Tibial nerve (tissue), 4 donors: ENCODE measurements around the gene SMAP1. TPM values are rescaled to one million over a fixed set of nuclear protein-coding genes. Genes with fewer than 3 reads are reported as not detected.
"Not testable (repeated sequence)": the region's sequence is repeated elsewhere in the genome, so short reads cannot be mapped to it uniquely, and the experiment has no call there.

Experiments used
- DNase-seq, 2 donors: peaks; one replicate each; pipeline ENCODE4 v3.0.0-alpha.2; 2019; ENCODE audit warnings: low spot score in 2 of 2
- H3K27ac ChIP-seq, 4 donors: fragments of 200-600 bp; sonication (generic) in 3 of 4; one replicate each; pipeline ENCODE4 v1.5.1; 2017 to 2019; ENCODE audit warnings: mild to moderate bottlenecking in 1 of 4
- H3K27me3 ChIP-seq, 2 donors: fragments of 200-600 bp; sonication (generic) in 1 of 2; one replicate each; pipeline versions ENCODE4 v1.5.1 to v1.6.0; 2017 to 2019
- H3K36me3 ChIP-seq, 3 donors: fragments of 200-600 bp; sonication (generic); one replicate each; pipeline ENCODE4 v1.5.1; 2018 to 2019
- H3K4me1 ChIP-seq, 4 donors: fragments of 200-600 bp; sonication (generic) in 3 of 4; one replicate each; pipeline ENCODE4 v1.5.1; 2017 to 2019
- H3K4me3 ChIP-seq, 4 donors: fragments of 200-600 bp; sonication (generic) in 3 of 4; one replicate each; pipeline ENCODE4 v1.5.1; 2017 to 2019; ENCODE audit warnings: mild to moderate bottlenecking in 1 of 4, moderate library complexity in 1 of 4
- H3K9me3 ChIP-seq, 4 donors: fragments of 200-600 bp; sonication (generic) in 3 of 4; one replicate each; pipeline ENCODE4 v1.5.1; 2017 to 2019
- EP300 ChIP-seq, 2 donors: sonication (generic); formaldehyde crosslinking; IDR thresholded peaks; one replicate each; pipeline ENCODE4 v1.6.1; 2017; ENCODE audit warnings: antibody characterized with exemption in 2 of 2, mild to moderate bottlenecking in 1 of 2
- POLR2A ChIP-seq, 2 donors: fragments of 450-650 bp; IDR thresholded peaks; one replicate each; pipeline ENCODE4 v1.6.1; 2017; ENCODE audit warnings: antibody characterized with exemption in 2 of 2, mild to moderate bottlenecking in 2 of 2, moderate library complexity in 2 of 2
- WGBS, 2 donors: methylation state at CpG; one replicate each; pipeline ENCODE4 v1.1.5; 2018; 5-methylcytosine and 5-hydroxymethylcytosine counted together
- total RNA-seq, 4 donors: library from RNA; depleted of rRNA; stranded (reverse); fragments of >200 nt; gene quantifications; one replicate each; pipeline ENCODE4 v1.1.0, GENCODE V29; 2016
- TF ChIP-seq, protein P1 (sequence below), 5 experiments: fragments of 200-600 bp in 3 of 5; fragments of 450-650 bp in 2 of 5; sonication (generic) in 3 of 5; IDR thresholded peaks; one replicate each; pipeline ENCODE4 v1.5.1; 2016 to 2019; ENCODE audit warnings: antibody characterized with exemption in 5 of 5, mild to moderate bottlenecking in 3 of 5, moderate library complexity in 2 of 5

SMAP1 gene
- total RNA-seq, 4 donors from 2014 or later, result 18.0 to 21.6 (median 20.2) TPM

GRCh38 chr6:70758883-70759282 is 91.2 kb downstream of the SMAP1 start:
- H3K36me3 ChIP-seq, result peaks cover 0 to 15% (median 0%) of the 10 kb centered on the region in 3 donors
- TF ChIP-seq EP300 (IDR thresholded peaks at IDR 0.05), result no peak
- TF ChIP-seq, protein P1, sequence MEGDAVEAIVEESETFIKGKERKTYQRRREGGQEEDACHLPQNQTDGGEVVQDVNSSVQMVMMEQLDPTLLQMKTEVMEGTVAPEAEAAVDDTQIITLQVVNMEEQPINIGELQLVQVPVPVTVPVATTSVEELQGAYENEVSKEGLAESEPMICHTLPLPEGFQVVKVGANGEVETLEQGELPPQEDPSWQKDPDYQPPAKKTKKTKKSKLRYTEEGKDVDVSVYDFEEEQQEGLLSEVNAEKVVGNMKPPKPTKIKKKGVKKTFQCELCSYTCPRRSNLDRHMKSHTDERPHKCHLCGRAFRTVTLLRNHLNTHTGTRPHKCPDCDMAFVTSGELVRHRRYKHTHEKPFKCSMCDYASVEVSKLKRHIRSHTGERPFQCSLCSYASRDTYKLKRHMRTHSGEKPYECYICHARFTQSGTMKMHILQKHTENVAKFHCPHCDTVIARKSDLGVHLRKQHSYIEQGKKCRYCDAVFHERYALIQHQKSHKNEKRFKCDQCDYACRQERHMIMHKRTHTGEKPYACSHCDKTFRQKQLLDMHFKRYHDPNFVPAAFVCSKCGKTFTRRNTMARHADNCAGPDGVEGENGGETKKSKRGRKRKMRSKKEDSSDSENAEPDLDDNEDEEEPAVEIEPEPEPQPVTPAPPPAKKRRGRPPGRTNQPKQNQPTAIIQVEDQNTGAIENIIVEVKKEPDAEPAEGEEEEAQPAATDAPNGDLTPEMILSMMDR (IDR thresholded peaks at IDR 0.05), result no peak
- TF ChIP-seq POLR2A (IDR thresholded peaks at IDR 0.05), result no peak
- H3K9me3 ChIP-seq, result no peaks in the 10 kb centered on the region
- no peaks in the 10 kb centered on the region for H3K27me3 ChIP-seq
- no peaks in the 10 kb centered on the region for H3K4me1 ChIP-seq
- no peak for DNase-seq
- H3K27ac ChIP-seq, result no peak overlapping the region
- H3K4me3 ChIP-seq, result no peak overlapping the region
- WGBS, 2 donors, result 41 to 93% methylated on average over 1 of the region's 1 CpG

DNA sequence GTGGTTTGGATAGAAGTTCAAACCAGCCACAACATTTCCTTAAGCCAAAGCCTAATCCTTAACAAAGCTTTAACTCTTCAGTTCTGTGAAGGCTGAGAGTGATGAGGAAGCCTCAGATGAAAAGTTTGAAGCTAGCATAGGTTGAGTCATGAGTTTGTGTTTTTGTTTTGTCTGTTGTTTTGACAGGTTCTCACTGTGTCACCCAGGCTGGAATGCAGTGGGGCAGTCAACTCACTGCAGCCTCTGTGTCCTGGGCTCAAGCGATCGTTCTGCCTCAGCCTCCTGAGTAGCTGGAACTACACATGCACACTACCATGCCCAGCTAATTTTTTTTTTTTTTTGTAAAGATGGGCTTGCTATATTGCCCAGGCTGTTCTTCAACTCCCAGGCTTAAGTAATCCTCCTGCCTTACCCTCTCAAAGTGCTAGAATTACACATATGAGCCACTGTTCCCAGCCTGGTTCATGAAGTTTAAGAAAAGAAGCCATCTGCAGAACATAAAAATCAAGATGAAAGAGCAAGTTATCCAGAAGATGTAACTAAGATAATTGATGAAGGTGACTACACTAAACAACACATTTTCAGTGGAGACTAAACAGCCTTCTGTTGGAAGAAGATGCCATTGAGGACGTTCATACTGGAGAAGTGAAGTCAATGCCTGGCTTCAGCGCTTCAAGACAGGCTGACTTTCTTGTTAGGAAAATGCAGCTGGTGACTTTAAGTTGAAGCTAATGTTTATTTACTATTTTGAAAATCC is 96.2 kb downstream of the SMAP1 start:
- Histone ChIP-seq H3K9me3 (peaks cover 0 to 6% (median 0%) of the 10 kb centered on the region in 4 donors), H3K36me3 (peaks cover 0 to 14% (median 0%) of the 10 kb centered on the region in 3 donors), H3K27ac (no peak overlapping the region), H3K4me1 (no peaks in the 10 kb centered on the region), H3K4me3 (no peak overlapping the region), H3K27me3 (no peaks in the 10 kb centered on the region)
- DNase-seq, result no peak
- WGBS, 2 donors, result 84 to 87% methylated on average over 4 of the region's 4 CpGs
- TF ChIP-seq EP300 (IDR thresholded peaks at IDR 0.05), result no peak
- TF ChIP-seq, protein P1 (IDR thresholded peaks at IDR 0.05), result no peak

DNA sequence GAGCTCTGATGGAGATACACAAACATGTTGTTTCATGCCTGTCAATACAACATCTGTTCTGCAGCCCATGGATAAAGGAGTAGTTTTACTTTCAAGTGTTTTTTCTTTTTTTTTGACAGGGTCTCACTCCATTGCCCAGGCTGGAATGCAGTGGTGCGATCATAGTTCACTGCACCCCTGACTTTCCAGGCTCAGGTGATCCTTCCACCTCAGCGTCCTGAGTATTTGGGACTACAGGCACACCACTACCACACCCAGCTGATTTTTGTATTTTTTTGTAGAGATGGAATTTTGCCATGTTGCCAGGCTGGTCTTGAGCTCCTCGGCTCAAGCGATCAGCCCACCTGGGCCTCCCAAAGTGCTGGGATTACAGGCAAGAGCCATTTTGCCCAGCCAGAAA is 97.0 kb downstream of the SMAP1 start:
- no peaks in the 10 kb centered on the region for H3K4me1 ChIP-seq
- TF ChIP-seq POLR2A (IDR thresholded peaks at IDR 0.05) (no peak), EP300 (IDR thresholded peaks at IDR 0.05) (no peak)
- TF ChIP-seq, protein P1 (IDR thresholded peaks at IDR 0.05), result no peak
- H3K27ac ChIP-seq, result no peak overlapping the region
- 86 to 87% methylated on average over 4 of the region's 4 CpGs for WGBS, 2 donors
- peaks cover 0 to 6% (median 0%) of the 10 kb centered on the region in 4 donors for H3K9me3 ChIP-seq
- DNase-seq, result no peak
- no peak overlapping the region for H3K4me3 ChIP-seq
- no peaks in the 10 kb centered on the region for H3K27me3 ChIP-seq
- peaks cover 0 to 14% (median 0%) of the 10 kb centered on the region in 3 donors for H3K36me3 ChIP-seq

DNA sequence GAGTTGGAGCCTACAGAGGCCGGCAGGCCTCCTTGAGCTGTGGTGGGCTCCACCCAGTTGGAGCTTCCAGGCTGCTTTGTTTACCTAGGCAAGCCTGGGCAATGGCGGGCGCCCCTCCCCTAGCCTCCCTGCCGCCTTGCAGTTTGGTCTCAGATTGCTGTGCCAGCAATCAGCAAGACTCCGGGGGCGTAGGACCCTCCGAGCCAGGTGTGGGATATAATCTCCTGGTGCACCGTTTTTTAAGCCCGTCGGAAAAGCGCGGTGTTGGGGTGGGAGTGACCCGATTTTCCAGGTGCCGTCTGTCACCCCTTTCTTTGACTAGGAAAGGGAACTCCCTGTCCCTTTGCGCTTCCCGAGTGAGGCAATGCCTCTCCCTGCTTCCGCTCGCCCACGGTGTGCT is 103.7 kb downstream of the SMAP1 start:
- H3K36me3 ChIP-seq, result peaks cover 0 to 21% (median 0%) of the 10 kb centered on the region in 3 donors
- not testable (repeated sequence) for H3K27me3 ChIP-seq, DNase-seq, H3K4me1 ChIP-seq, H3K4me3 ChIP-seq, H3K9me3 ChIP-seq, H3K27ac ChIP-seq
- WGBS, 2 donors, result 95 to 98% methylated on average over 18 to 19 of the region's 19 CpGs

GRCh38 chr6:70779934-70780333 is 112.3 kb downstream of the SMAP1 start:
- TF ChIP-seq EP300 (IDR thresholded peaks at IDR 0.05) (no peak), POLR2A (IDR thresholded peaks at IDR 0.05) (no peak)
- TF ChIP-seq, protein P1 (IDR thresholded peaks at IDR 0.05), result no peak
- no peaks in the 10 kb centered on the region for H3K4me1 ChIP-seq
- no peak overlapping the region for H3K4me3 ChIP-seq
- H3K36me3 ChIP-seq, result peaks cover 0 to 35% (median 0%) of the 10 kb centered on the region in 3 donors
- H3K27ac ChIP-seq, result no peak overlapping the region
- no peaks in the 10 kb centered on the region for H3K27me3 ChIP-seq
- no peak for DNase-seq
- WGBS, 2 donors, result 92 to 94% methylated on average over 2 of the region's 2 CpGs
- H3K9me3 ChIP-seq, result peaks cover 0 to 7% (median 0%) of the 10 kb centered on the region in 4 donors
